Ramos (cell line): Measurements from ENCODE around the gene GNB1.

Experiments used
- in situ Hi-C: fragments of 300-500 bp; cut with MboI; formaldehyde crosslinking; loops from one replicate; pipeline ENCODE4 v1.14.3; 2022; ENCODE audit warnings: low sequenced_read_pairs; ENCODE audit not compliant: unreplicated experiment

GNB1 gene

DNA sequence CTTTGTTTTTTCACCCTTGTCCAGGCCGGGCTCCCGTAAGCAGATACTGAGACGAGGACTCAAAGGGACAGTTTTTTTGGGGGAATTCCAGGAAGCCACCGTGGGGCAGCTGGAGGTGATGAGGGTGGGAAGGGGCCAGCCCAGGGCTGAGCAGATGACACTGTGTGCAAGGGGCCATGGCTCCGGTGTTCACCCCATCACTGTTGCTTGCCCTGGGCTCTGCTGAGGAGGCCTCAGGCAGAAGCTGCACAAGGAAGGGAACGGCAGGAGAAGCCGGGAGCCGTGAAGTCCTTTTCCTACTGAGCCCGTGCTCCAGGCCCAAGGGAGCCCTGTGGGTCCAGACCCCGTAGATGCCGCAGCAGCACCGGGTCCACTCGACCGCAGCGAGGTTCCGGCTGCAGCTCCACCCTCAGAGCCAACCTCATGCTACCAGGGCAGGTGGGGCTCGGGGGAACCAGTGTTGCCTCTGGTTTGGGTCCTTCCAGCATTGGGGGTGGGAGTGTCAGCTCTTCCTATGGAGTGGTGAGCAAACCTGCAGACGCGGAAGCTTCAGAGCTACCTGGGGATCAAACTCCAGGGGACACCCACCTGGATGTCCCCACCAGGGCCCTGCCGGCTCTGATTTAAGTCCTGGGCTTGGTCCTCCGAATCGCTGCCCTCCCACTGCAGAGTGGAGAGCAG is 19.9 kb upstream of the GNB1 start:
- in situ Hi-C loops, result no loop called here

- in situ Hi-C loops, result no loop called here
Measured at GRCh38 chr1:1910033-1910465, 19.2 kb upstream of the GNB1 start.

GRCh38 chr1:1908506-1908791 is 17.6 kb upstream of the GNB1 start:
- in situ Hi-C loops, result no loop called here

DNA sequence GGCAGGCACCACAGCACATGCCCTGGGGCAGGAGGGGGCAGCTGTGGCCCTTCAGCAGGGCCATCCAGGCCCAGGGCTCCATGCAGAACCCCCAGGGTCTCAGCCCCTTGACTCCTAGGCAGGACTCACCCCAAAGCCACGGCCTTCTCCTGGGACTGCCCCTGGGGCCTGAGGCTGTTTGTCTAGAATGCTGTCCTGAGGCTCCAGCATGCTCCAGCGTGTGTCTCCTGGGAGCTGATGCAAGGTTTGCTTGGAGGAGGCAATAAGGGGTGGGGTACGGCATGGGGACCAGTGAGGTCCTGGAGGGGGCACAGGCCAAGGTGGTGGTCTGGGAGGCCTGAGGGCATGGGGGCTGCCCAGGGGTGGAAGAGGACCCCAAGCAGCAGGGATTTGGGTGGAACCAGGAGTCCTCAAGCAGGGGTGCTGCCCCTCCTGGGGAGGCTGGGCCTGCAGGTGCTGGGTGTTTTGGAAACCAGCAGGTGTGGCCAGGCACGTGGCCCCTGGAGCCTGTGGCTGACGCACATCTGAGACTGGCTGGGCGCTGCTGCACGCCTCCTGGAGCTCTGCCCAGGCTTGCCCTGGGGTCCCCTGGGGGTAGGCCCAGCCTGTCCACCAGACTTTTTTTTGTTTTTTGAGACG is 16.3 kb upstream of the GNB1 start:
- in situ Hi-C loops, result no loop called here

DNA sequence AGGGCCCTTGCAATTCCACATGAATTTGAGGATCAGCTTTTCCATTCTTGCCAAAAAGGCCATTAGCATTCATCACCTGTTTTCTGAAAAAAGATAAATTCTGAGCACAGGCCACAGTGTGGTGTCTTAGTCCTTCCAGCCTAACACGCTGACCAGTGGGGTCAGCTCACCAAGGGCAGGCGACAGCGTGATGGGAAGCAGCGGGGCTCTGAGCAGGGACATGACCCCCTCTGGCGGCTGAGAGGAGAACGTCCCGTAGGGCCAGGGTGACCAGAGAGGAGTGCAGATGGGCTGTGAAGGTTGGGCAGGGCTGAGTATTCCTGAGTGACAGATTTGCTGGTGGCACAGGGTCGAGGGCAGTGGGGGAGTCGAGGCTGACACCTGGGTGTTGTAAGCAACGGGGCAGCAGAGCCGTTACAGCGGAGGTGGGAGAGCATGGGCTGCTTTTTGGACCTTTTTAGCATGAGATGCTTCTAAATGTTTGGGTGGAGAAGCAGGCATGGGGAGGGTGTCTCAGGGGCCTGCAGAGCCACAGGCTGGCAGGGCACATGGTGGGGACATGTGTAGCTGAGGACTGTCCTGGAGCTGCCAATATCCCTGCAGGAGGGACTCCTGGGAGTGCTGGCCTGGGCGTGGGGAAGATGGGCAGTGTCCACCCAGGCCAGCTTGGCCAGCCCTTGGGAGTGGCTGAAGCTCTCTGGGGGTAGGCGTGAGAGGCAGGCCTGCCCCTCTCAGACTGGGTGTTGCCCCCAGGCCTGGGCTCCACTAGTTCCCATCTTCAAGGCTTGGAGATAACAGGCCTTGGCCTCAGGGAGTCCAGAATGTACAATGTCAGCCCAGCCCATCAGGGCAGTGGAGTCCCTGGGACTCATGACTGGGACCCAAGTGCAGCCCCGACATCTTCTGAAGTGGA is 15.6 kb upstream of the GNB1 start:
- in situ Hi-C loops, result no loop called here

DNA sequence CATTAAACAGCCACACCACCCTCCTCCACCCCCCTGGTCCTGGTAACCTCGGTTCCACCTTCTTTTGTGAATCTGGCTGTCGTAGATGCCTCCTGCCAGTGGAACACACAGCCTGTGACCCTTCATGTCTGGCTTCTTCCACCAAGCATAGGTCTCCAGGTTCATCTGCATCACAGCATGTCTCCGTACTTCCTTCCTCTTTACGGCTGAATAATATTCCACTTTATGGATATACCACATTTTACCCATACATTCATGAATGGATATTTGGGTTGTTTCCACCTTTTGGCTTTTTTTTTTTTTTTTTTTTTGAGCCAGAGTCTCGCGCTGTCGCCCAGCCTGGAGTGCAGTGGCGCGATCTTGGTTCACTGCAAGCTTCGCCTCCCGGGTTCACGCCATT is 12.3 kb upstream of the GNB1 start:
- in situ Hi-C loops, result loop anchor here (5.0 kb wide), 1 partner anchor 111 kb away; no protein-coding TSS in a partner anchor

- in situ Hi-C loops, result loop anchor here (5.0 kb wide), 1 partner anchor 109 kb away; no protein-coding TSS in a partner anchor
Measured at GRCh38 chr1:1901641-1902294, 10.9 kb upstream of the GNB1 start.

DNA sequence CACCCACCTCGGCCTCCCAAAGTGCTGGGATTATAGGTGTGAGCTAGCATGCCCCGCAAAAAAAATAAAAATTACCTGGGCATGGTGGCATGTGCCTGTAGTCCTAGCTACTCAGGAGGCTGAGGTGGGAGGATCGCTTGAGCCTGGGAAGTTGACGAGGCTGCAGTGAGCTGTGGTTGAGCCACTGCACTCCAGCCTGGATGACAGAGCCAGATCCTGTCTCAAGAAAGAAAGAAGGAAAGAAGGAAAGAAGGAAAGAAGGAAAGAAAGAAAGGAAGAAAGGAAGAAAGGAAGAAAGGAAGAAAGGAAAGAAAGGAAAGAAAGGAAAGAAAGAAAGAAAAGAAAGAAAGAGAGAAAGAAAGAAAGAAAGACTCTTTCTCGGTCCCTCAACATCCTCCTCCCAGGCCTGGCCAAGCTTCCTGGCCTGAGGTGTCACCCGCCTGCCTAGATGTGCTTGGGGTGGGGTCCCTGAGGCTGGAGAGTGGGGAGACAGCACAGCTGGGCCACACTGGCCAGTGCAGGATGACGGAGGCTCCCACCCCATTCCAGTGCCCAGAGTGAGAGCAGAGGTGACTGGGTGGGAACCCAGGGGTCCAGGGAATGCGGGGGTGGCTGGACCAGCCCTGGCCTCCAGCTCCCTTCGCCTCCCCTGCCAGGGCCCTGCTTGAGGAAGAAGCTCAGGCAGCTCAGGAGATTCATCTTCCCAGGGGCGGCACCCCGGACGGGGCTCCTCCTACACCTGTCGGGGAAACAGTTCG is 10.2 kb upstream of the GNB1 start:
- in situ Hi-C loops, result loop anchor here (5.0 kb wide), 1 partner anchor 109 kb away; no protein-coding TSS in a partner anchor

- in situ Hi-C loops, result loop anchor here (5.0 kb wide), 1 partner anchor 108 kb away; no protein-coding TSS in a partner anchor
Measured at GRCh38 chr1:1899967-1900327, 9.1 kb upstream of the GNB1 start.

GRCh38 chr1:1899266-1899966 is 8.5 kb upstream of the GNB1 start:
- in situ Hi-C loops, result no loop called here

GRCh38 chr1:1898246-1898933 is 7.5 kb upstream of the GNB1 start:
- in situ Hi-C loops, result no loop called here

DNA sequence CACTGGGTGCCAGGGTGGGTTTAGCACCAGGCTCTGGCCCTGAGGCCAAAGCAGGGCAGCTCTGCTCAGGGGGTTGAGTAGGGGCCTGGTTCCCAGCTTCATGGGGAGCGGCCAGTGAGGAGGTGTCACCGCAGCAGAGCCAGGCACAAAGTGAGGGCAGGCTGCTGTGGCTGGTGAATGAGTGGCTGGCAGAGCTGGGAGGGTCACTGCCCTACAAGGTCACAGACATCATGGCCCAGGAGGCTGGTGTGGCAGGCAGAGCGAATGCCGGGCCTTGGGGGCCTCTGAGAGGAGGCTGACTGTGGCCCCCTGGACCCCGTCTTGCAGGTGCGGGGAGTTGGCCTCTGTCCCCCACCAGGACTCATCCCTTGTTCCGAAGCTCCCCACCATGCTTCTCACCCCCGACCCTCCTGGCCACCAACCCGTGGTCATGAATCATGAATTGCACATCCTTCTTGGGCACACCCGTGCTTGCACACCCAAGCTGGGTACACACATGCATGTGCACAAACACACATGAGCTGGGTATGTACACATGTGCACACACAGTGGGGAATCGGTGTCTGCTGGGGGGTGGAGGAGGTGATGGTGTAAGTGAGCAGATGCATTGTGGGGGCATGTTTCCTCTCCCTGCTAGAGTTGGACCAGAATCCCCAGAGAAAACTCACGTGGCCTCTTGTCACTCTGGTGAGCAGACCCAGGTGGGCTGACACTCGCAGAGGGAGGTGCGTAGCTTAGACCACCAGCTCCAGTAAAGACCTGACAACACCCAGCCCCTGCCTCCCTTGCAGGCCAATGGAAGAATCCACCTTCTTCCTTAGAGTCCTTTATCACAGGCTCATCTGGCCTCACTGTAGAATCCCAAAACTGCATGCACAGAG is 4.8 kb upstream of the GNB1 start:
- in situ Hi-C loops, result no loop called here

- in situ Hi-C loops, result no loop called here
Measured at GRCh38 chr1:1895060-1895418, 4.2 kb upstream of the GNB1 start.

GRCh38 chr1:1894354-1895059 is 3.6 kb upstream of the GNB1 start:
- in situ Hi-C loops, result no loop called here

DNA sequence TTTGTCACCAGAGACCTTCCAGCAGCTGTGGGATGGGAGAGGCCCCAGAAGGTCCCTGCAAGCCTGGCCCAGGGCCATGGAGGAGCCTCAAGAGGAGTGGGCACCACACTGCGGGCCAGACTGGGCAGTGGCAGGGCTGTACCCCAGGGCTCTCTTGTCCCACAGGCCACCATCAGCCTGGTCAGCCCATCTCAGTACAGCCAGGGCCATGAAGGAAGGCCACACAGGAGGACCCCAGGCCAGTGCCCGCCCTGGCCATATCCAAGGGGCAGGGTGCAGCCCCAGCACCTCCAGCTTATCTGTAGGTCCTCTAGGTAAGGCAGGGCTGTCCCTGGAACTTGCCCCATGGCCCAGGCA is 3.1 kb upstream of the GNB1 start:
- in situ Hi-C loops, result no loop called here

- in situ Hi-C loops, result no loop called here
Measured at GRCh38 chr1:1893291-1893985, 2.6 kb upstream of the GNB1 start.

DNA sequence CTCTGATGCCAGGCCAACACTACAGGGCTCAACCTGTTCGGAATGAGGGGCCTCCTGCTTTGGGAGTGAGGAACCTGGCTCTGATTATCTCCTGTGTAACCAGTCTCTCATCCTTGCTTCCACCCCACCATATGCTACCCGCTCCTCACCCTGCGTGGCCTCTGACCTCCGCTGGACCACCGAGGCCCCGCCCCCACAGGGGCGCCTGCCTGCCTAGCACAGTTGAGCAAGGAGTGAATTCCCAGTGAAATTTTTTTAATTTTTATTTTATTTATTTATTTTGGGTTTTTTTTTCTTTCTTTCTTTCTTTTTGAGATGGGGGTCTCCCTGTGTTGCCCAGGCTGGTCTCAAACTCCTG is 1.9 kb upstream of the GNB1 start:
- in situ Hi-C loops, result no loop called here
